NCI-H146 (cell line): ENCODE data around the gene SLC25A21.
A peak's percentile ranks its signal among the peaks of the same experiment; 100 is the strongest.
"Not testable (repeated sequence)": the region's sequence is repeated elsewhere in the genome, so short reads cannot be mapped to it uniquely, and the experiment has no call there.

Experiments used
- DNase-seq: peaks from one replicate; lab custom pipeline; 2025; lab: John Stamatoyannopoulos, UW

The SLC25A21 gene

GRCh38 chr14:36986407-36986806 is 186.0 kb downstream of the SLC25A21 start:
- DNase-seq, result no peak

GRCh38 chr14:36981832-36982529 is 190.4 kb downstream of the SLC25A21 start:
- DNase-seq, result no peak

- not testable (repeated sequence) for DNase-seq
These were observed 192.0 kb downstream of the SLC25A21 start for GRCh38 chr14:36980413-36980812.

- DNase-seq, result no peak
These were observed 192.5 kb downstream of the SLC25A21 start for GRCh38 chr14:36979863-36980262.

GRCh38 chr14:36976571-36977023 is 195.8 kb downstream of the SLC25A21 start:
- DNase-seq, result no peak

GRCh38 chr14:36975834-36976233 is 196.6 kb downstream of the SLC25A21 start:
- peak; percentile 48 for DNase-seq

- DNase-seq, result no peak
These were observed 197.4 kb downstream of the SLC25A21 start for GRCh38 chr14:36974985-36975384.

GRCh38 chr14:36973806-36974442 is 198.5 kb downstream of the SLC25A21 start:
- DNase-seq, result no peak

GRCh38 chr14:36971263-36971855 is 201.0 kb downstream of the SLC25A21 start:
- no peak for DNase-seq

- no peak for DNase-seq
These were observed 204.4 kb downstream of the SLC25A21 start for GRCh38 chr14:36967892-36968555.

- DNase-seq, result no peak
These were observed 216.4 kb downstream of the SLC25A21 start for GRCh38 chr14:36955967-36956366.

GRCh38 chr14:36955376-36955775 is 217.0 kb downstream of the SLC25A21 start:
- no peak for DNase-seq

GRCh38 chr14:36952689-36953088 is 219.7 kb downstream of the SLC25A21 start:
- no peak for DNase-seq

- no peak for DNase-seq
These were observed 221.0 kb downstream of the SLC25A21 start for GRCh38 chr14:36951380-36951911.

GRCh38 chr14:36950812-36951211 is 221.6 kb downstream of the SLC25A21 start:
- no peak for DNase-seq

- no peak for DNase-seq
These were observed 223.0 kb downstream of the SLC25A21 start for GRCh38 chr14:36949371-36949770.

GRCh38 chr14:36948157-36948859 is 224.1 kb downstream of the SLC25A21 start:
- no peak for DNase-seq

- DNase-seq, result no peak
These were observed 225.0 kb downstream of the SLC25A21 start for GRCh38 chr14:36947362-36947761.

GRCh38 chr14:36946872-36947271 is 225.5 kb downstream of the SLC25A21 start:
- no peak for DNase-seq

- no peak for DNase-seq
These were observed 227.9 kb downstream of the SLC25A21 start for GRCh38 chr14:36944307-36945010.
